ENCODE measurements around the gene SPATA20. TPM values are rescaled to one million over a fixed set of nuclear protein-coding genes. Genes with fewer than 3 reads are reported as not detected.

SPATA20 gene
- total and polyA plus RNA-seq, 2 of the 8 experiments (the other 6 are each of a cell fraction or from before 2014, with no cell fraction given): 16.2 to 17.5 TPM

- ChIA-PET POLR2A (ENCODE audit: partially characterized antibody) (interaction anchor here (1.1 to 2.6 kb wide), 5 partner anchors 9 to 89 kb away, joined by 3 to 7 read pairs (median 3); partner anchors contain the start of gene CACNA1G), CTCF (ENCODE audit: partially characterized antibody) (interaction anchor here (1.1 to 6.0 kb wide), 10 partner anchors 10 to 144 kb away, joined by 3 to 42 read pairs (median 6); partner anchors contain the start of gene LRRC59)
- Histone ChIP-seq H3K27me3 (replicated peaks in 1 of 4; ENCODE audit: control insufficient read depth in 3 of 4, extremely low read depth in 1 of 4, insufficient read depth in 3 of 4, low read length in 3 of 4) (peaks cover 0 to 6% (median 5%) of the 10 kb centered on the region in 4 experiments; a peak in 4 of 7 replicates), H3K36me3 (ENCODE audit: control insufficient read depth in 2 of 4, insufficient read depth in 4 of 4, low read length in 3 of 4) (peaks cover 0 to 3% (median 0%) of the 10 kb centered on the region in 4 experiments; a peak in 1 of 8 replicates), H4K8ac (ENCODE audit: extremely low read depth, insufficient read depth, low read length) (no peak overlapping the region), H2BK120ac (replicated peaks; ENCODE audit: low read depth, low read length) (no peak overlapping the region), H4K20me1 (replicated peaks in 1 of 2; ENCODE audit: control insufficient read depth in 1 of 2, insufficient read depth in 2 of 2, low read length in 2 of 2) (peaks cover 0 to 1% of the 10 kb centered on the region in 2 experiments), H3K14ac (ENCODE audit: insufficient read length) (no peak overlapping the region), H3K79me1 (ENCODE audit: low read depth, low read length) (no peaks in the 10 kb centered on the region; the same call in 1 of the 2 replicates), H3K9ac (replicated peaks in 1 of 4; ENCODE audit: extremely low read depth in 1 of 4, low read depth in 3 of 4, low read length in 3 of 4) (no peak overlapping the region), H3K4ac (replicated peaks; ENCODE audit: insufficient read length, low read depth, low read length) (no peak overlapping the region), H2AFZ (ENCODE audit: low read length) (no peak overlapping the region), H2BK20ac (ENCODE audit: low read length) (no peak overlapping the region), H3K9me3 (ENCODE audit: insufficient read depth in 2 of 2, low read depth in 1 of 2, low read length in 1 of 2) (no peaks in the 10 kb centered on the region), H3K4me3 (ENCODE audit: extremely low read depth in 1 of 4, insufficient read depth in 2 of 4, low read depth in 3 of 4, low read length in 4 of 4) (peak overlapping the region; percentile 47 to 76 (median 73)), H3K79me2 (ENCODE audit: control insufficient read depth in 1 of 2, insufficient read depth in 2 of 2, low read length in 2 of 2) (no peaks in the 10 kb centered on the region), H2BK12ac (ENCODE audit: low read depth, low read length) (no peak overlapping the region), H2BK15ac (ENCODE audit: low read length) (no peak overlapping the region), H3K56ac (replicated peaks; ENCODE audit: insufficient read length, low read depth, low read length) (no peak overlapping the region), H3K4me2 (ENCODE audit: insufficient read depth in 1 of 2, low read depth in 2 of 2, low read length in 2 of 2) (peak overlapping the region; percentile 80 to 88), H2AK5ac (ENCODE audit: low read depth, low read length) (no peak overlapping the region), H2BK5ac (ENCODE audit: low read depth, low read length) (no peak overlapping the region), H4K91ac (replicated peaks; ENCODE audit: insufficient read length, low read length) (peak overlapping the region; percentile 10), H3K23me2 (ENCODE audit: low read depth, low read length) (peaks cover 5% of the 10 kb centered on the region; the same call in 1 of the 2 replicates), H3K18ac (ENCODE audit: extremely low read depth, low read length) (no peak overlapping the region), H3K27ac (ENCODE audit: low read depth, low read length) (no peak overlapping the region), H3K4me1 (replicated peaks in 1 of 4; ENCODE audit: control insufficient read depth in 3 of 4, insufficient read depth in 4 of 4, low read length in 3 of 4) (peaks cover 2 to 19% (median 10%) of the 10 kb centered on the region in 4 experiments), H4K5ac (ENCODE audit: insufficient read length, low read depth, low read length) (no peak overlapping the region), H3K23ac (ENCODE audit: insufficient read length) (no peak overlapping the region)
- no peak for FAIRE-seq
- no peak for DNase-seq (ENCODE audit: low read depth in 1 of 2, low spot score in 2 of 2)
- WGBS, 2 experiments (ENCODE audit: extremely low coverage in 1 of 2, insufficient coverage in 1 of 2, insufficient read length in 1 of 2, insufficient replicate concordance in 2 of 2, low coverage in 1 of 2, low lambda C conversion rate in 2 of 2, missing lambda C conversion rate in 1 of 2): 89% methylated on average over 8 of the region's 9 CpGs; no CpG with 5 or more reads in 1 of the 2 experiments
- TF ChIP-seq SP2 (IDR thresholded peaks at IDR 0.05; ENCODE audit: low read length) (no peak), GTF2F1 (IDR thresholded peaks at IDR 0.05; ENCODE audit: borderline replicate concordance, low read depth, low read length) (no peak), SIX5 (IDR thresholded peaks at IDR 0.05; ENCODE audit: low read depth, low read length) (no peak), KDM1A (IDR thresholded peaks at IDR 0.05; ENCODE audit: borderline replicate concordance, low read length) (no peak), EGR1 (IDR thresholded peaks at IDR 0.05; ENCODE audit: borderline replicate concordance, low read depth, low read length) (no peak), POLR2AphosphoS5 (IDR thresholded peaks at IDR 0.05; ENCODE audit: low read depth, low read length) (no peak), RBBP5 (IDR thresholded peaks at IDR 0.05; ENCODE audit: borderline replicate concordance, low read depth, low read length) (no peak), NANOG (IDR thresholded peaks at IDR 0.05; ENCODE audit: insufficient read depth, low read depth, low read length, poor library complexity, severe bottlenecking) (no peak), ATF2 (IDR thresholded peaks at IDR 0.05; ENCODE audit: low read length) (no peak), SP1 (IDR thresholded peaks at IDR 0.05; ENCODE audit: low read depth, low read length) (no peak), POLR2A (IDR thresholded peaks at IDR 0.05; ENCODE audit: control extremely low read depth in 1 of 2, low read depth in 2 of 2, low read length in 2 of 2) (no peak), FOSL1 (IDR thresholded peaks at IDR 0.05; ENCODE audit: insufficient read depth, low read depth, low read length) (no peak), CHD2 (IDR thresholded peaks at IDR 0.05; ENCODE audit: low read length) (no peak)
Observed at GRCh38 chr17:50541402-50541715, 5.6 kb upstream of the SPATA20 start.
